SK-N-MC (cell line): Measurements from ENCODE around the gene CMTM1.

Source experiments
- EZH2 ChIP-seq: fragments of 200-600 bp; sonication (generic); IDR thresholded peaks from one replicate; pipeline ENCODE4 v1.6.1; 2017; ENCODE audit warnings: antibody characterized with exemption
- POLR2AphosphoS5 ChIP-seq: IDR thresholded peaks from 2 replicates; pipeline ENCODE4 v1.6.1; 2012; ENCODE audit warnings: mild to moderate bottlenecking, low read depth, low read length, borderline replicate concordance

GRCh38 chr16:66621973-66622372 lies 55.7 kb downstream of the CMTM1 start:
- no peak for TF ChIP-seq POLR2AphosphoS5
- TF ChIP-seq EZH2, result no peak
